NCI-H187 treated with DMSO at 0.1 percent for 48 hours (cell line): ENCODE data around the gene STK10.

Experiments used
- DNase-seq: peaks from one replicate; lab custom pipeline; 2025; lab: John Stamatoyannopoulos, UW

The STK10 gene

GRCh38 chr5:172142709-172143215 is 45.3 kb downstream of the STK10 start:
- DNase-seq = no peak

- no peak for DNase-seq
These were observed 46.1 kb downstream of the STK10 start for GRCh38 chr5:172141949-172142319.

GRCh38 chr5:172140866-172141265 is 47.2 kb downstream of the STK10 start:
- DNase-seq = no peak

- no peak for DNase-seq
These were observed 47.9 kb downstream of the STK10 start for GRCh38 chr5:172140120-172140519.

GRCh38 chr5:172137046-172137445 is 51.0 kb downstream of the STK10 start:
- no peak for DNase-seq

GRCh38 chr5:172133359-172134029 is 54.5 kb downstream of the STK10 start:
- no peak for DNase-seq

GRCh38 chr5:172131690-172132089 is 56.3 kb downstream of the STK10 start:
- no peak for DNase-seq

- DNase-seq = no peak
These were observed 58.6 kb downstream of the STK10 start for GRCh38 chr5:172129256-172129910.

- no peak for DNase-seq
These were observed 60.4 kb downstream of the STK10 start for GRCh38 chr5:172127581-172127980.

- DNase-seq = no peak
These were observed 64.7 kb downstream of the STK10 start for GRCh38 chr5:172123269-172123692.

GRCh38 chr5:172119921-172120688 is 67.9 kb downstream of the STK10 start:
- no peak for DNase-seq

GRCh38 chr5:172118891-172119290 is 69.1 kb downstream of the STK10 start:
- DNase-seq = no peak

GRCh38 chr5:172117977-172118701 is 69.9 kb downstream of the STK10 start:
- DNase-seq = no peak

- no peak for DNase-seq
These were observed 72.5 kb downstream of the STK10 start for GRCh38 chr5:172115541-172115982.

GRCh38 chr5:172114875-172115422 is 73.1 kb downstream of the STK10 start:
- no peak for DNase-seq

GRCh38 chr5:172113036-172113435 is 75.0 kb downstream of the STK10 start:
- DNase-seq = no peak

GRCh38 chr5:172111852-172112225 is 76.2 kb downstream of the STK10 start:
- DNase-seq = no peak

- DNase-seq = no peak
These were observed 76.8 kb downstream of the STK10 start for GRCh38 chr5:172110921-172111851.

GRCh38 chr5:172110260-172110815 is 77.7 kb downstream of the STK10 start:
- DNase-seq = no peak

- no peak for DNase-seq
These were observed 78.3 kb downstream of the STK10 start for GRCh38 chr5:172109749-172110148.
